Endothelial cell of umbilical vein (primary cell): Measurements from ENCODE around the gene ASB13.

Source experiments
- CTCF ChIP-seq, 2 donors: IDR thresholded peaks; 1 replicate in 1 of 2; 2 replicates in 1 of 2; pipeline ENCODE4 v1.5.1; 2011; ENCODE audit warnings: low read length in 2 of 2, mild to moderate bottlenecking in 2 of 2, moderate library complexity in 2 of 2, control low read depth in 1 of 2, inconsistent platforms in 1 of 2, low read depth in 1 of 2; ENCODE audit not compliant: insufficient read depth in 1 of 2; ENCODE audit errors: extremely low read depth in 1 of 2
- EZH2 ChIP-seq: IDR thresholded peaks from 2 replicates; pipeline ENCODE4 v1.6.1; 2012; ENCODE audit warnings: borderline replicate concordance, low read depth, mild to moderate bottlenecking, moderate library complexity, low read length, inconsistent platforms; ENCODE audit not compliant: severe bottlenecking
- FOS ChIP-seq: IDR thresholded peaks from 2 replicates; pipeline ENCODE4 v1.6.1; 2011; ENCODE audit warnings: mild to moderate bottlenecking, low read length, moderate library complexity, borderline replicate concordance; ENCODE audit not compliant: insufficient read depth
- GATA2 ChIP-seq: IDR thresholded peaks from 2 replicates; pipeline ENCODE4 v1.7.0; 2011; ENCODE audit warnings: low read depth, mild to moderate bottlenecking, moderate library complexity, mixed read lengths, low read length; ENCODE audit not compliant: insufficient read length, insufficient read depth
- JUN ChIP-seq: IDR thresholded peaks from 2 replicates; pipeline ENCODE4 v1.6.1; 2011; ENCODE audit warnings: borderline replicate concordance, low read depth; ENCODE audit not compliant: insufficient read length, insufficient read depth
- MAX ChIP-seq: IDR thresholded peaks from 2 replicates; pipeline ENCODE4 v1.6.1; 2011; ENCODE audit not compliant: insufficient read depth, insufficient read length
- POLR2A ChIP-seq: IDR thresholded peaks from 2 replicates; pipeline ENCODE4 v1.6.1; 2012; ENCODE audit warnings: low read depth, mild to moderate bottlenecking, control low read depth, low read length
- POLR2AphosphoS5 ChIP-seq: IDR thresholded peaks from 2 replicates; pipeline ENCODE4 v1.6.1; 2012; ENCODE audit warnings: low read depth, mild to moderate bottlenecking, control low read depth, low read length, moderate library complexity; ENCODE audit not compliant: insufficient read depth

- TF ChIP-seq CTCF (IDR thresholded peaks at IDR 0.05; ENCODE audit: extremely low read depth in 1 of 2, insufficient read depth in 1 of 2, low read depth in 1 of 2, low read length in 2 of 2) (no peak), EZH2 (no peak), POLR2AphosphoS5 (no peak), GATA2 (no peak), POLR2A (no peak), JUN (no peak), FOS (no peak), MAX (no peak)
Observed at GRCh38 chr10:5681930-5682329, 15.5 kb upstream of the ASB13 start.
